Activated CD4-positive, alpha-beta T cell treated with anti-CD3 and anti-CD28 coated beads, Interleukin-2, amount 10 ng/mL, durations not matched to agents 7 days and 5 days (primary cell): ENCODE data around the gene ATP11C. TPM values are rescaled to one million over a fixed set of nuclear protein-coding genes. Genes with fewer than 3 reads are reported as not detected.
"Not testable (repeated sequence)": the region's sequence is repeated elsewhere in the genome, so short reads cannot be mapped to it uniquely, and the experiment has no call there.

Source experiments
- CTCF ChIA-PET: fragments of 350-600 bp; sonication (Branson Sonifier 250); formaldehyde crosslinking; loops from one replicate; lab custom pipeline; 2021; ENCODE audit warnings: antibody characterized with exemption; lab: Charles Lee
- POLR2A ChIA-PET: fragments of 350-600 bp; sonication (Branson Sonifier 250); formaldehyde crosslinking; loops from one replicate; lab custom pipeline; 2021; ENCODE audit warnings: antibody characterized with exemption; lab: Charles Lee
- DNase-seq: peaks from one replicate; pipeline ENCODE4 v3.0.0-alpha.2; 2020
- H3K27ac Mint-ChIP-seq: one replicate; pipeline ENCODE4 v1.8.0; 2021; ENCODE audit warnings: mild to moderate bottlenecking, moderate library complexity, mixed read lengths
- H3K27me3 Mint-ChIP-seq: one replicate; pipeline ENCODE4 v1.8.0; 2021; ENCODE audit warnings: mixed read lengths
- H3K36me3 Mint-ChIP-seq: one replicate; pipeline ENCODE4 v1.8.0; 2021; ENCODE audit warnings: low read depth, mixed read lengths
- H3K4me1 Mint-ChIP-seq: one replicate; pipeline ENCODE4 v1.8.0; 2021; ENCODE audit warnings: mixed read lengths
- H3K4me3 Mint-ChIP-seq: one replicate; pipeline ENCODE4 v1.8.0; 2021; ENCODE audit warnings: mild to moderate bottlenecking, moderate library complexity, mixed read lengths
- H3K9me3 Mint-ChIP-seq: one replicate; pipeline ENCODE4 v1.8.0; 2021; ENCODE audit warnings: mixed read lengths
- total RNA-seq, 2 experiments: library from RNA; stranded (reverse); gene quantifications; one replicate each; pipeline ENCODE4 v1.2.3, GENCODE V29; 2021

The ATP11C gene
- total RNA-seq, 2 experiments from 2014 or later, result 13.8 to 15.4 TPM

DNA sequence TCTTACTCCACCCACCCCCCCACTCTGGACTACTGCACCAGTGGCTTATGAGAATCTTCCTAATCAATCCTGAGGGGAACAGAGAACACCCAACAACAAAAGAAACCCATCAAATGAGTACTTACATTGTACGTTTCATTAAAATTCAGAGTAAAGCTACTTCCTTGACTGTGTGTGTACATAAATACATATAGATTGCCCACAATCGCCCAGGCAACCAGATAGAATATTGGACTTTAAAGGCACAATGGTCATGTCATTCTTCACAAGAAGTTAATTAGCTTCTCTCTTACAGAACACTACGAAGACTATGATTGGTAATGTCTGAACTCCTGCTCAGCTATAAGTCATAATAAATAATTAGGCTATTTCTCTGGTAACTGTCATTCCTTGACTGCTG lies 12.2 kb upstream of the ATP11C start:
- ChIA-PET CTCF (no interaction called here), POLR2A (no interaction called here)
- Mint-ChIP-seq H3K4me1 (no peaks in the 10 kb centered on the region), H3K9me3 (no peaks in the 10 kb centered on the region), H3K27ac (no peak overlapping the region), H3K4me3 (no peak overlapping the region), H3K36me3 (no peaks in the 10 kb centered on the region), H3K27me3 (no peaks in the 10 kb centered on the region)
- no peak for DNase-seq

DNA sequence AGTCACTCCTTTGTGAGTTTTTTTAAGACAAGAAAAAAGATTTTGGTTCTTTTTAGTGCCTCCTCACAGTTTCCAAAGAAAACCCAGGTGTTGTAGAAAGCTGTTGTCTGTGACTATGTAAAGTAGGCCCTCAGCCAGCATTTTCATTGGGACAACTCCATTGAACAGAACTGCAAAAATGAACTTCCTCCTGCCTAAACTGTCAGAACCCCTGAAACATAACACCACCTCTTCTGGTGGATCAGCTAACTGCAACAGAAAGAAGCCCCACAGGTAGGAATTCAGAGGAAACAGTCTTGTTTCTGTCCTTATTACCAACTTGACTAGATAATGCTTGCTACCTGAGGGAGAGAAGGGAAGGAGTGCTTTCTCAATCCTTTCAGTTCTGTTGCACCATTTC lies 3.4 kb upstream of the ATP11C start:
- no peak for DNase-seq
- H3K36me3 Mint-ChIP-seq, result no peaks in the 10 kb centered on the region
- H3K9me3 Mint-ChIP-seq, result no peaks in the 10 kb centered on the region
- no peak overlapping the region for H3K27ac Mint-ChIP-seq
- H3K27me3 Mint-ChIP-seq, result no peaks in the 10 kb centered on the region
- peaks cover 8% of the 10 kb centered on the region for H3K4me1 Mint-ChIP-seq
- ChIA-PET POLR2A (no interaction called here), CTCF (interaction anchor here (0.6 kb wide), 2 partner anchors 50 to 206 kb away, joined by 4 to 5 read pairs; no protein-coding TSS in a partner anchor)
- no peak overlapping the region for H3K4me3 Mint-ChIP-seq

DNA sequence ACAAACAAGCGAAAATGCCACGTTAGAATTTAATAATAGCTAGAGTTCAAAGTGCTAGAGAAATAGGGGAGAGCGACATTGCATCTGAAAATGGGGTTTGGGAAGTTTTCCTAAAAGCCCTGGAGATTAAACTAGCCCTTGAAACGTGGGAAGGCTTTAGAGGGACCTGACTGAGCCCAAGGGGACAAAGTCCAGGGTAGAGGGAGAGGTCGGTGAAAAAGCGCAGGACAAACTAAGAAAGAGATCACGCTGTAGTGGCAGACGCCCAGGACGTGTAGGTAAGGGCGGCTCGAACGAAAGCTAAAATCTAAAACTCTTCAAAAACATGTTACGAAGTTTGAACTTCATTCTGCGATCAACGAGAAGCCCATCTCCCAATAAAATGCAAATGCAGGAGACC lies 1.1 kb upstream of the ATP11C start:
- H3K4me3 Mint-ChIP-seq, result peak overlapping the region; percentile 87
- H3K9me3 Mint-ChIP-seq, result no peaks in the 10 kb centered on the region
- H3K27ac Mint-ChIP-seq, result peak overlapping the region; percentile 98
- DNase-seq, result no peak
- H3K4me1 Mint-ChIP-seq, result peaks cover 24% of the 10 kb centered on the region
- POLR2A ChIA-PET, result no interaction called here
- CTCF ChIA-PET, result interaction anchor here (0.6 to 1.2 kb wide), 5 partner anchors 13 to 1237 kb away, joined by 3 to 4 read pairs (median 3); no protein-coding TSS in a partner anchor
- H3K36me3 Mint-ChIP-seq, result peaks cover 2% of the 10 kb centered on the region
- H3K27me3 Mint-ChIP-seq, result no peaks in the 10 kb centered on the region

DNA sequence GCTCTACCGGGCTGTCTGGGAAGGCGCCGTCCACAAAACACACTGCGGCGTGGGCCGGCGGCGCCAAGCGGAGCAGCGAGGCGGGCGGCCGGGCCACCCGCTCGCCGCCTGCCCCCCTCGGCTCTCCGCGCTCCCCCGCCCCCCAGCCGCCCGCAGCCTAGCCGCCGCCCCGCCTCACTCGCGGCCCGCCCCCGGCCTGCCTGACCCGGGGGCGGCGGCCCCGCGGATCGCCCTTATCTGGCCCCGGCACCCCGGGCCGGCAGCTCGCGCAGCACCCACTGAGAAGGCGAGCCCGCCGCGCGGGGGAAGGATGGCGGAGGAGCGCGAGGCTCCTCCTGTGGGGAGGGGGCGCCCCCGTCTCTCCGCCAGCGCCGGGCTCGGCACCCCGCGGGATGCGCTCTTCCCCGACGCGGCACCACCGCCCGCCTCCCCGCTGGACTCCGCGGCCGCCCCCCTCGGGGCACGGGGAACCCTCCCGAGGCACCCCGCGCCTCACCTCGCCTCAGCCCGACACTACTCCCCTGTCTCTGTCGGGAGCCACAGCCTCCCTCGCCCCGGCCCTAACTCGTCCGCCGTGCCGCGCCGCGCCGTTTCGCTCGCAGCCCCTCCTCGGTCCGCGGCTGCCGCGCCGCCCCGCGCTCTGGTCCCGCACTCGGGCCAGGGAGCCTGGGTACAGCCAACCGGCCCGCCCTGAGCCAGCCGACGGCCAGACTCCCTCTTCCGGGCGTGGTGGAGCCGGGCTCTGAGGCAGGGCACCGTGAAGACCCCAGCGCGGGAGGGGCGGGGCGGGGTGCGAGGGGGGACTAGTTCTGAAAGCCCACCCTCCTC lies 566 bp downstream of the ATP11C start:
- Mint-ChIP-seq H3K27me3 (no peaks in the 10 kb centered on the region), H3K36me3 (peaks cover 2% of the 10 kb centered on the region), H3K27ac (peak overlapping the region; percentile 98), H3K4me3 (peak overlapping the region; percentile 87), H3K4me1 (peaks cover 24% of the 10 kb centered on the region), H3K9me3 (no peaks in the 10 kb centered on the region)
- POLR2A ChIA-PET, result no interaction called here
- DNase-seq, result peak; percentile 21
- CTCF ChIA-PET, result no interaction called here

DNA sequence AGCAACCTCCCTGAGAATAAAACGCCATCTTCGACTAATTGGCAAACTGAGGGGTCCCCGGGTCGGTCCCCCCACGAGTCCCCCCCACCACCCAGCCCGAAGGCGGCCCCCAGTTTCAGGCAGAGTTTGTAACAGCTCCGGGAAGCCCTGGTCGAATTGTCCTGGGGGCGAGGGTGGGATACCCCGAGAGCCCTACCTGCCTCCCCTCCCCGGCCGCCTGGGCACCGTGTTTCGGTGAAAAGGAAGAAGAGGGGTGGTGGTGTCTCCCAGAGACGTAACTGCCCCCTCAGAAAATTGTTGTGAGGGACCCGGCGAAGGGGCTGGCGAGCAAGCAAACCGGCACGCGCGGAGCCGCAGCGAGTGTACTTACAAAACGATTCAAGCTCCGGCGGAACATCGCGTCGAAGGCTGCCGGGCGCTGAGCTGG lies 1.2 kb downstream of the ATP11C start:
- Mint-ChIP-seq H3K4me3 (peak overlapping the region; percentile 76), H3K27ac (peak overlapping the region; percentile 74), H3K36me3 (peaks cover 2% of the 10 kb centered on the region), H3K4me1 (peaks cover 24% of the 10 kb centered on the region), H3K9me3 (no peaks in the 10 kb centered on the region), H3K27me3 (no peaks in the 10 kb centered on the region)
- POLR2A ChIA-PET, result no interaction called here
- CTCF ChIA-PET, result no interaction called here
- no peak for DNase-seq

DNA sequence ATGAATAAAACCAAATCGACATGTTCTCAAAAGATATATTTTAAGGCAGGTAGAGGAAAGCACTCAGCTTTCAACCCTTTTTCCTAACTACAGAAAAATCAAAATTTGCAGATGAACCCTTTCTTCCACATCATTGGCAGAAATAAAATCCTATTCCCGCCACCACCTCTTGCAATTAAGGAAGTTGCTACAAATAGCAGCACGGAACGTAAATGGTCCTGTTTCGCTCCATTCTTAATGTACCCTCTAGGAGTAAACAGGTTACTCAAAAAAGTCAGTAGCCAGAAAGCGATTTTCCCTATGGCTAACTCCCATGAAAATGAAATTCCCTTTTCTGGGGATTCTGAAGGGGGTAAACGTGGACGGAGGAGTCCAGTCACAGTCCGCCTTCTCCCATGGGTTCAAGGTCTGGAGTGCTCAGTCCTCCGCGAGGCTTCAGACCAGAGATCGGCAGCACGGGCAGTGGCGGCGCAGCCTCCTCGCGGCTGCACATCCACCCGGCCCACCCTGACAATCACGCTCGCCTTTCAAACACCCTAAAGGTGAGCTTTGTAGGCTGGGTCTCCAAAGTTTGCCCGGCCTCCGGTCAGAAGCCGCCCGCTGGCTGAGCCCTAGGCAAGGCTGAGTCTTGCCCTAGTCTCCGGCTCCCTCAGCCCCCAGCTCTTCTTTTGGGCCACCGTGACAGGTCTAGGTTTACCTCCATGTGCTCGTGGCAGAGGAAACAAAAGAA lies 1.8 kb downstream of the ATP11C start:
- ChIA-PET CTCF (interaction anchor here (1.7 kb wide), 1 partner anchor 19 kb away, joined by 3 read pairs; no protein-coding TSS in a partner anchor), POLR2A (no interaction called here)
- Mint-ChIP-seq H3K36me3 (peaks cover 2% of the 10 kb centered on the region), H3K27ac (peak overlapping the region; percentile 74), H3K9me3 (no peaks in the 10 kb centered on the region), H3K27me3 (no peaks in the 10 kb centered on the region), H3K4me3 (peak overlapping the region; percentile 76), H3K4me1 (peaks cover 22% of the 10 kb centered on the region)
- peak; percentile 11 for DNase-seq

DNA sequence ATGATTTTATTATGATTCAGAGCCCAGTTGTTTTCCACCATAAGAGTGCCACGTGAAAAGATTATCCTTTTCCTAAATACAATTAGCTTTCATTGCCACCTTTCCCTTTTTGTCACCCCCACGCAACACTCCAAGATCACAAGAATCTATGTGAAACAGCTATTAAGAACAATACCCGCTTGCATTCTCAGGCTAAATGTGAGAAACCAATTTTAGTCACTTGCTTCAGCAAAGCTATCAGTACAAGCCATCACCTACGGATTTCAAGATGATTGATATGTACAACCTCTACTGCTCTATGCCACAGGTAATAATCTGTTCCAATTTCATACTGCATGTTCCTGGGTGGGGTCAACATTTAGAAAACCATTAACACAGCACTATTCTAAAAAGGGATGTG lies 2.5 kb downstream of the ATP11C start:
- H3K4me3 Mint-ChIP-seq, result peak overlapping the region; percentile 76
- no peak overlapping the region for H3K27ac Mint-ChIP-seq
- no peak for DNase-seq
- CTCF ChIA-PET, result interaction anchor here (1.7 kb wide), 1 partner anchor 19 kb away, joined by 3 read pairs; no protein-coding TSS in a partner anchor
- peaks cover 2% of the 10 kb centered on the region for H3K36me3 Mint-ChIP-seq
- POLR2A ChIA-PET, result no interaction called here
- no peaks in the 10 kb centered on the region for H3K9me3 Mint-ChIP-seq
- H3K4me1 Mint-ChIP-seq, result peaks cover 28% of the 10 kb centered on the region
- no peaks in the 10 kb centered on the region for H3K27me3 Mint-ChIP-seq

DNA sequence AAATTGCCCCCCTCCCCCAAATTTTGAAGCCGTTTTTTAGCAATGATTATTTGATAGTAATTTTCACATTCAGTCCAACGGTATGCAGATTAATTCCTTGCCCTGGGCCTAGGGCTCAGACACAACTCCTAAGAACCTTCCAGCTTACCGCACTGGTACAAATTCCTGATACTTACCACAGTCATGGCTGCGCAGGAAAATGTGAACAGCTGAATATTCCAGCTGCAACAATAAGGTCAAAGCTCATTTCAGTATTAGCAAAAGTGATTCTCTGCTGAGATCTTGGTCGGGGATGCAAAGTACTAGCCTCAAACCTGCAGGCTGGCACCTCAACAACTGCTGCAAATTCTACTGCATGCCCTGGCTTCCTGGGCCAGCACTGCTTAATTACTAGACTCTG lies 3.0 kb downstream of the ATP11C start:
- POLR2A ChIA-PET, result interaction anchor here (0.6 kb wide), 1 partner anchor 24 kb away, joined by 7 read pairs; no protein-coding TSS in a partner anchor
- no peak overlapping the region for H3K4me3 Mint-ChIP-seq
- CTCF ChIA-PET, result interaction anchor here (1.7 kb wide), 1 partner anchor 20 kb away, joined by 3 read pairs; no protein-coding TSS in a partner anchor

DNA sequence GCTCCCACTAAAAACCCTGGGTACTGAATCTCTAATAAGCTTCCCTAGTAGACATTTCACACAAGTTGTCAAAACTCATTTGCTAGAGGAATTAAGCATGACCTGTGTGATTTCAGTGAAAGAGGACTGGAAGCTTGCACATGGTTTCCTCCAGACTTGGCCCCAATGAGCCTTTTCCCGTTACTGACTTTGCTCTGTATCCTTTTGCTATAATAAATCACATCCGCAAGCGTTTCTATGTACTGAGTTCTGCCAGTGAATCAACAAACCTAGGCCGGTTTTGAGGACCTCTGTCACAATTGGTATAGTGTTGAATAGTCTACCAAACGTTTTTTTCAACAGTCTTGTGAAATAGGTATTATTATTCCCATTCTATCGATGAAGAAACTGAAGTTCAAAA lies 8.2 kb downstream of the ATP11C start:
- POLR2A ChIA-PET, result no interaction called here
- Mint-ChIP-seq H3K9me3 (no peaks in the 10 kb centered on the region), H3K36me3 (peaks cover 3% of the 10 kb centered on the region), H3K27me3 (no peaks in the 10 kb centered on the region), H3K4me1 (peaks cover 17% of the 10 kb centered on the region), H3K4me3 (no peak overlapping the region), H3K27ac (no peak overlapping the region)
- CTCF ChIA-PET, result no interaction called here
- DNase-seq, result no peak

More for the DNA sequence above, 3.0 kb downstream of the ATP11C start:
- Mint-ChIP-seq H3K9me3 (no peaks in the 10 kb centered on the region), H3K36me3 (peaks cover 2% of the 10 kb centered on the region), H3K27ac (no peak overlapping the region), H3K27me3 (no peaks in the 10 kb centered on the region), H3K4me1 (peaks cover 30% of the 10 kb centered on the region)
- no peak for DNase-seq

DNA sequence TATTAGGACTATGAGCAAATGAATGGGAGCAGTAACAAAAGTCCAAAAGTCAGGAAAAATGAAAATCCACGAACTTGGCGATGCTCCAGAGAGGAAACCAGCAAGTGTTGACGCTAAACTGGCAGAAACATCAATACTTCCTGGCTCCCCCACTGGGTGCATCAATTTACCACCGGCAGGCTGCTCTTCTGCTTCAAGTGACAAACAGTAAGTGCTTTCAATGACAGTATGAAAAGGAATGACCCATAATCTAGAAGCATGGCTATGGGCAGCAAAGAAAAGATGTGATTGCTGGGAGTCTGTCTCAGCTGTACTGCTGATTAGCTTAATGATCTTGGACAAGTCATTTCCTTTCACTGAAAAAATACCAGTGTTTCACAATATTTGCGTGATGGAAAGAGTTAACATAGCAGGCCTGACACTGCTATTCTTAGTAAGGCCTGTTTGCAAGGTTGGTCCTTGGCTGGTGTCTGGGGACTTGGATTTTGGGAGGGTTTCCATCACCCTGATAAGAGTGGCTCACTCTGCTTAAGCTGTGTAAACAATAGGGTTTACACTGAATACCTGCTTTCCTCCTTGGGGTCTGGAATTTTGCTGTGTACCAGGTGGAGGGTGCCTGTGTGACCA lies 8.7 kb downstream of the ATP11C start:
- H3K4me1 Mint-ChIP-seq, result peaks cover 13% of the 10 kb centered on the region
- CTCF ChIA-PET, result no interaction called here
- no peak overlapping the region for H3K4me3 Mint-ChIP-seq
- no peak for DNase-seq
- H3K9me3 Mint-ChIP-seq, result no peaks in the 10 kb centered on the region
- no peaks in the 10 kb centered on the region for H3K27me3 Mint-ChIP-seq
- H3K36me3 Mint-ChIP-seq, result peaks cover 3% of the 10 kb centered on the region
- H3K27ac Mint-ChIP-seq, result no peak overlapping the region
- POLR2A ChIA-PET, result no interaction called here

DNA sequence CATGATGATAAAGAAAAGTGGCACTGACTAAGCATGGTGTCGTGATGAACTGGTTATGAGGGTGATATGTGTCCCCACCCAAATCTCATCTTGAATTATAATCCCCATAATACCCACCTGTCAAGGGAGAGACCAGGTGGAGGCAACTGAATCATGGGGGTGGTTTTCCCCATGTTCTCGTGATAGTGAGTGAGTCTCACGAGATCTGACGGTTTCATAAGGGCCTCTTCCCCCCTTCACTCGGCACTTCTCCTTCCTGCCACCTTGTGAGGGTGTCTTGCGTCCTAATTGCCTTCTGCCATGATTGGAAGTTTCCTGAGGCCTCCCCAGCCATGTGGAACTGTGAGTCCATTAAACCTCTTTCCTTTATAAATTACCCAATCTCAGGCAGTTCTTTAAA lies 11.7 kb downstream of the ATP11C start:
- DNase-seq, H3K9me3 Mint-ChIP-seq, H3K36me3 Mint-ChIP-seq, H3K27ac Mint-ChIP-seq, H3K4me3 Mint-ChIP-seq, H3K27me3 Mint-ChIP-seq, POLR2A ChIA-PET: not testable (repeated sequence)
- CTCF ChIA-PET, result interaction anchor here (1.1 kb wide), 1 partner anchor 12 kb away, joined by 3 read pairs; no protein-coding TSS in a partner anchor
- peaks cover 12% of the 10 kb centered on the region for H3K4me1 Mint-ChIP-seq

DNA sequence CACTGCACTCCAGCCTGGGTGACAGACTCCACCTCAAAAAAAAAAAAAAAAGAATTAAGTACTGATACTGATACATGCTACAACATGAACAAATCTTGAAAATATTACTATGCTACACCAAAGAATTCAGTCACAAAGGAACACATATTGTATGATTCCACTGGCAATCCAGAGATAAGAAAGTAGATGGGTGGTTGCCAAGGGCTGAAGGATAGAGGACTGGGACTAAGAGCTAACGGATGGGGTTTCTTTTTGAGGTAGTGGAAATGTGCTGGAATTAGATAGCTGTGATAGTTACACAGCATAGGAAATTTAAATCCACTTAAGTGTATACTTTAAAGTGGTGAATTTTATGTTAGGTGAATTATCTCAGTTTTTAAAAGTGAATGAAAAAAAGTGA lies 12.5 kb downstream of the ATP11C start:
- ChIA-PET CTCF (interaction anchor here (1.1 kb wide), 1 partner anchor 13 kb away, joined by 3 read pairs; no protein-coding TSS in a partner anchor), POLR2A (no interaction called here)
- DNase-seq, result no peak
- Mint-ChIP-seq H3K27me3 (no peaks in the 10 kb centered on the region), H3K36me3 (peaks cover 3% of the 10 kb centered on the region), H3K4me3 (no peak overlapping the region), H3K4me1 (peaks cover 5% of the 10 kb centered on the region), H3K9me3 (no peaks in the 10 kb centered on the region), H3K27ac (no peak overlapping the region)
